Tibial artery (tissue), 4 donors: ENCODE data around the gene CAMSAP2.

Experiments
- DNase-seq, 2 donors: peaks; one replicate each; pipeline ENCODE4 v3.0.0-alpha.2; 2019
- H3K27ac ChIP-seq, 2 donors: fragments of 200-600 bp; sonication (generic) in 1 of 2; 1 replicate in 1 of 2; 2 replicates in 1 of 2; pipeline ENCODE4 v1.5.1; 2018 to 2019; ENCODE audit warnings: mild to moderate bottlenecking in 1 of 2
- H3K27me3 ChIP-seq, 2 donors: fragments of 200-600 bp; sonication (generic) in 1 of 2; one replicate each; pipeline versions ENCODE4 v1.5.1 to v1.6.0; 2016 to 2019
- H3K36me3 ChIP-seq, 3 donors: fragments of 200-600 bp; sonication (generic) in 2 of 3; one replicate each; pipeline ENCODE4 v1.5.1; 2016 to 2019; ENCODE audit warnings: mild to moderate bottlenecking in 2 of 3
- H3K4me1 ChIP-seq, 4 donors: fragments of 200-600 bp; sonication (generic) in 2 of 4; 1 replicate in 3 of 4; 2 replicates in 1 of 4; pipeline ENCODE4 v1.5.1; 2016 to 2019
- H3K4me3 ChIP-seq, 2 donors: fragments of 200-600 bp; sonication (generic) in 1 of 2; 1 replicate in 1 of 2; 2 replicates in 1 of 2; pipeline ENCODE4 v1.5.1; 2018 to 2019; ENCODE audit warnings: mild to moderate bottlenecking in 2 of 2
- H3K9me3 ChIP-seq, 3 donors: fragments of 200-600 bp; sonication (generic) in 1 of 3; one replicate each; pipeline ENCODE4 v1.5.1; 2016 to 2019
- CTCF ChIP-seq, 2 experiments: fragments of 200-600 bp in 1 of 2; fragments of 450-650 bp in 1 of 2; IDR thresholded peaks; one replicate each; pipeline ENCODE4 v1.5.1; 2017 to 2019; ENCODE audit warnings: antibody characterized with exemption in 2 of 2, mild to moderate bottlenecking in 1 of 2, moderate library complexity in 1 of 2
- intact Hi-C: fragments of 100-400 bp; cut with DNase I; formaldehyde crosslinking; loops from one replicate; pipeline ENCODE4 v1.15.0; 2023; ENCODE audit warnings: low total_unique reads

Gene CAMSAP2

GRCh38 chr1:200905411-200906052 is 166.8 kb downstream of the CAMSAP2 start:
- no peak for DNase-seq
- no peak overlapping the region for H3K4me3 ChIP-seq
- H3K4me1 ChIP-seq = peaks cover 0 to 8% (median 0%) of the 10 kb centered on the region in 4 donors
- H3K36me3 ChIP-seq = no peaks in the 10 kb centered on the region
- TF ChIP-seq CTCF (IDR thresholded peaks at IDR 0.05) = no peak
- no peak overlapping the region for H3K27ac ChIP-seq
- intact Hi-C loops = no loop called here
- no peaks in the 10 kb centered on the region for H3K9me3 ChIP-seq
- no peaks in the 10 kb centered on the region for H3K27me3 ChIP-seq

- Histone ChIP-seq H3K4me1 (peaks cover 0 to 8% (median 0%) of the 10 kb centered on the region in 4 donors), H3K4me3 (no peak overlapping the region), H3K9me3 (no peaks in the 10 kb centered on the region), H3K27ac (no peak overlapping the region), H3K36me3 (no peaks in the 10 kb centered on the region), H3K27me3 (no peaks in the 10 kb centered on the region)
- DNase-seq = no peak
- intact Hi-C loops = no loop called here
- no peak for TF ChIP-seq CTCF (IDR thresholded peaks at IDR 0.05)
Measured at GRCh38 chr1:200906491-200906890, 167.8 kb downstream of the CAMSAP2 start.

GRCh38 chr1:200907611-200908097 is 169.0 kb downstream of the CAMSAP2 start:
- Histone ChIP-seq H3K27ac (no peak overlapping the region), H3K9me3 (no peaks in the 10 kb centered on the region), H3K27me3 (no peaks in the 10 kb centered on the region), H3K4me3 (no peak overlapping the region), H3K36me3 (no peaks in the 10 kb centered on the region), H3K4me1 (peaks cover 0 to 8% (median 0%) of the 10 kb centered on the region in 4 donors)
- no peak for TF ChIP-seq CTCF (IDR thresholded peaks at IDR 0.05)
- intact Hi-C loops = no loop called here
- no peak for DNase-seq

GRCh38 chr1:200908191-200908868 is 169.6 kb downstream of the CAMSAP2 start:
- Histone ChIP-seq H3K4me3 (no peak overlapping the region), H3K27me3 (no peaks in the 10 kb centered on the region), H3K4me1 (peaks cover 0 to 8% (median 0%) of the 10 kb centered on the region in 4 donors), H3K36me3 (no peaks in the 10 kb centered on the region), H3K27ac (no peak overlapping the region), H3K9me3 (no peaks in the 10 kb centered on the region)
- no peak for DNase-seq
- TF ChIP-seq CTCF (IDR thresholded peaks at IDR 0.05) = no peak
- intact Hi-C loops = no loop called here

GRCh38 chr1:200909071-200909470 is 170.4 kb downstream of the CAMSAP2 start:
- H3K27ac ChIP-seq = no peak overlapping the region
- no peak for DNase-seq
- no peaks in the 10 kb centered on the region for H3K9me3 ChIP-seq
- no peak overlapping the region for H3K4me3 ChIP-seq
- intact Hi-C loops = no loop called here
- peaks cover 0 to 8% (median 0%) of the 10 kb centered on the region in 4 donors for H3K4me1 ChIP-seq
- H3K27me3 ChIP-seq = no peaks in the 10 kb centered on the region
- H3K36me3 ChIP-seq = no peaks in the 10 kb centered on the region
- no peak for TF ChIP-seq CTCF (IDR thresholded peaks at IDR 0.05)
